OCI-LY3 (cell line): ENCODE measurements around the gene STPG4.
"Not testable (repeated sequence)": the region's sequence is repeated elsewhere in the genome, so short reads cannot be mapped to it uniquely, and the experiment has no call there.

Experiments
- H2AFZ ChIP-seq: fragments of 200-600, 300-600 bp; shearing (Covaris generic); 2 replicates; pipeline ENCODE4 v1.6.0; 2014; ENCODE audit warnings: antibody characterized with exemption, low read depth, low read length
- H3K27ac ChIP-seq: fragments of 200-600, 300-600 bp; sonication (generic); 2 replicates; pipeline ENCODE4 v1.5.1; 2014; ENCODE audit warnings: mild to moderate bottlenecking, low read length, moderate library complexity, mixed read lengths
- H3K27me3 ChIP-seq: fragments of 200-600, 300-600 bp; sonication (generic); 2 replicates; pipeline ENCODE4 v1.6.1; 2014; ENCODE audit warnings: low read depth, low read length, mixed read lengths
- H3K36me3 ChIP-seq: fragments of 200-600, 300-600 bp; sonication (generic); replicated peaks from 2 replicates; pipeline ENCODE3; 2014; ENCODE audit warnings: low read depth, low read length, mixed read lengths
- H3K4me1 ChIP-seq: fragments of 300-600, 200-600 bp; sonication (generic); 2 replicates; pipeline ENCODE4 v1.6.1; 2014; ENCODE audit warnings: low read length, mixed read lengths
- H3K4me2 ChIP-seq: fragments of 200-600, 300-600 bp; sonication (generic); 2 replicates; pipeline ENCODE4 v1.6.1; 2014; ENCODE audit warnings: low read length, mixed read lengths
- H3K4me3 ChIP-seq: fragments of 300-600, 200-600 bp; sonication (generic); 2 replicates; pipeline ENCODE4 v1.5.1; 2014; ENCODE audit warnings: antibody characterized with exemption, mild to moderate bottlenecking, low read length, moderate library complexity
- H3K79me2 ChIP-seq: fragments of 300-600, 200-600 bp; shearing (Covaris generic); 2 replicates; pipeline ENCODE4 v1.6.1; 2014; ENCODE audit warnings: mild to moderate bottlenecking, low read length, mixed read lengths
- H3K9ac ChIP-seq: fragments of 300-600, 200-600 bp; shearing (Covaris generic); 2 replicates; pipeline ENCODE4 v1.6.0; 2014; ENCODE audit warnings: mild to moderate bottlenecking, low read length, moderate library complexity
- H3K9me3 ChIP-seq: fragments of 200-600, 300-600 bp; shearing (Covaris generic); 2 replicates; pipeline ENCODE4 v1.6.1; 2014; ENCODE audit warnings: low read length, mixed read lengths; ENCODE audit not compliant: insufficient read depth
- H4K20me1 ChIP-seq: fragments of 200-600, 300-600 bp; sonication (generic); 2 replicates; pipeline ENCODE4 v1.6.1; 2016; ENCODE audit warnings: low read length, mixed read lengths; ENCODE audit not compliant: insufficient read depth
- EZH2phosphoT487 ChIP-seq: fragments of 200-600 bp; shearing (Covaris generic); IDR thresholded peaks from 2 replicates; pipeline ENCODE4 v1.6.1; 2018; ENCODE audit warnings: antibody characterized with exemption, mixed run types, low read depth
- TF ChIP-seq, protein P1 (sequence below): fragments of 200-600, 300-600 bp; sonication (generic); IDR thresholded peaks from 2 replicates; pipeline ENCODE4 v1.5.1; 2014; ENCODE audit warnings: antibody characterized with exemption, low read length, low read depth

The STPG4 gene

DNA sequence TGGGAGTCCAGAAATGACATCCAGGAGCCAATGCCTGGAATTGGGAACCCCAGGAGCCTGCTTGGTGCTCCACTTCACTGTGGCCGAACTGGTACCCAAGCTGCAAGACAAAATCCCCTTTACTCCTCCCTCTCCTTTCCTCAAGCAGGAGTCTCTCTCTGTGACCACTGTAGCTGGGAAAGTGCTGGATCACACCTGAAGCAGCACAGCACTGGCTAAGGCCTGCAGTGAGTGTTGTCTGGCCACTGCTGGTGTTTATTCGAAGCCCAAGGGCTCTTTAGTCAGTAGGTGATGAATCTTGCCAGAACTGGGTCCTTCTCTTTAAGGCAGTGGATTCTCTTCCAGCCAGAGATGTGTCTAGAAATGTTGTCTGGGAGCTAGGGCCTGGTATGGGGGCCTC is 26.4 kb downstream of the STPG4 start:
- H3K4me3 ChIP-seq: no peak overlapping the region
- no peaks in the 10 kb centered on the region for H3K4me1 ChIP-seq
- TF ChIP-seq, protein P1, sequence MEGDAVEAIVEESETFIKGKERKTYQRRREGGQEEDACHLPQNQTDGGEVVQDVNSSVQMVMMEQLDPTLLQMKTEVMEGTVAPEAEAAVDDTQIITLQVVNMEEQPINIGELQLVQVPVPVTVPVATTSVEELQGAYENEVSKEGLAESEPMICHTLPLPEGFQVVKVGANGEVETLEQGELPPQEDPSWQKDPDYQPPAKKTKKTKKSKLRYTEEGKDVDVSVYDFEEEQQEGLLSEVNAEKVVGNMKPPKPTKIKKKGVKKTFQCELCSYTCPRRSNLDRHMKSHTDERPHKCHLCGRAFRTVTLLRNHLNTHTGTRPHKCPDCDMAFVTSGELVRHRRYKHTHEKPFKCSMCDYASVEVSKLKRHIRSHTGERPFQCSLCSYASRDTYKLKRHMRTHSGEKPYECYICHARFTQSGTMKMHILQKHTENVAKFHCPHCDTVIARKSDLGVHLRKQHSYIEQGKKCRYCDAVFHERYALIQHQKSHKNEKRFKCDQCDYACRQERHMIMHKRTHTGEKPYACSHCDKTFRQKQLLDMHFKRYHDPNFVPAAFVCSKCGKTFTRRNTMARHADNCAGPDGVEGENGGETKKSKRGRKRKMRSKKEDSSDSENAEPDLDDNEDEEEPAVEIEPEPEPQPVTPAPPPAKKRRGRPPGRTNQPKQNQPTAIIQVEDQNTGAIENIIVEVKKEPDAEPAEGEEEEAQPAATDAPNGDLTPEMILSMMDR: no peak
- no peak for TF ChIP-seq EZH2phosphoT487
- no peak overlapping the region for H3K9ac ChIP-seq
- H4K20me1 ChIP-seq: no peaks in the 10 kb centered on the region
- no peaks in the 10 kb centered on the region for H3K9me3 ChIP-seq
- H3K4me2 ChIP-seq: no peak overlapping the region
- H3K36me3 ChIP-seq: no peaks in the 10 kb centered on the region
- H3K27ac ChIP-seq: no peak overlapping the region
- H2AFZ ChIP-seq: no peak overlapping the region
- H3K27me3 ChIP-seq: no peaks in the 10 kb centered on the region
- no peaks in the 10 kb centered on the region for H3K79me2 ChIP-seq

GRCh38 chr2:47127862-47128543 is 27.1 kb downstream of the STPG4 start:
- H3K4me2 ChIP-seq: no peak overlapping the region
- H3K79me2 ChIP-seq: no peaks in the 10 kb centered on the region
- H4K20me1 ChIP-seq: no peaks in the 10 kb centered on the region
- no peaks in the 10 kb centered on the region for H3K27me3 ChIP-seq
- H2AFZ ChIP-seq: no peak overlapping the region
- no peaks in the 10 kb centered on the region for H3K36me3 ChIP-seq
- TF ChIP-seq, protein P1: no peak
- no peak for TF ChIP-seq EZH2phosphoT487
- H3K4me1 ChIP-seq: no peaks in the 10 kb centered on the region
- H3K27ac ChIP-seq: no peak overlapping the region
- no peak overlapping the region for H3K4me3 ChIP-seq
- no peak overlapping the region for H3K9ac ChIP-seq
- no peaks in the 10 kb centered on the region for H3K9me3 ChIP-seq

- Histone ChIP-seq H3K27me3 (no peaks in the 10 kb centered on the region), H3K9me3 (no peaks in the 10 kb centered on the region), H3K4me1 (no peaks in the 10 kb centered on the region), H3K27ac (no peak overlapping the region), H3K79me2 (no peaks in the 10 kb centered on the region), H3K36me3 (no peaks in the 10 kb centered on the region), H3K9ac (no peak overlapping the region), H2AFZ (no peak overlapping the region), H3K4me2 (no peak overlapping the region), H4K20me1 (no peaks in the 10 kb centered on the region), H3K4me3 (no peak overlapping the region)
- TF ChIP-seq, protein P1: no peak
- TF ChIP-seq EZH2phosphoT487: no peak
Measured at GRCh38 chr2:47126783-47127182, 28.3 kb downstream of the STPG4 start.

DNA sequence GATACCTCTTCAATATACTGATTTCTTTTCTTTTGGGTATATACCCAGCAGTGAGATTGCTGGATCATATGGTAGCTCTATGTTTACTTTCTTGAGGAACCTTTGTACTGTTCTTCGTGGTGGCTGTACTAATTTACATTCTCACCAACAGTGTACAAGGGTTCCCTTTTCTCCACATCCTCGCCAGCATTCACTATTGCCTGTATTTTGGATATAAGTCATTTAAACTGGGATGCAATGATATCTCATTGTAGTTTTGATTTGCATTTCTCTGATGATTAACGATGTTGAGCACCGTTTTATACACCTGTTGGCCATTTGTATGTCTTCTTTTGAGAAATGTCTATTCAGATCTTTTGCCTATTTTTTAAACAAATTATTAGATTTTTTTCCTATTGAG is 30.4 kb downstream of the STPG4 start:
- not testable (repeated sequence) for H3K9me3 ChIP-seq, H4K20me1 ChIP-seq, H3K79me2 ChIP-seq, H3K27me3 ChIP-seq, H3K9ac ChIP-seq, H3K36me3 ChIP-seq, H2AFZ ChIP-seq, H3K27ac ChIP-seq, H3K4me2 ChIP-seq, H3K4me3 ChIP-seq
- peaks cover 20% of the 10 kb centered on the region for H3K4me1 ChIP-seq

DNA sequence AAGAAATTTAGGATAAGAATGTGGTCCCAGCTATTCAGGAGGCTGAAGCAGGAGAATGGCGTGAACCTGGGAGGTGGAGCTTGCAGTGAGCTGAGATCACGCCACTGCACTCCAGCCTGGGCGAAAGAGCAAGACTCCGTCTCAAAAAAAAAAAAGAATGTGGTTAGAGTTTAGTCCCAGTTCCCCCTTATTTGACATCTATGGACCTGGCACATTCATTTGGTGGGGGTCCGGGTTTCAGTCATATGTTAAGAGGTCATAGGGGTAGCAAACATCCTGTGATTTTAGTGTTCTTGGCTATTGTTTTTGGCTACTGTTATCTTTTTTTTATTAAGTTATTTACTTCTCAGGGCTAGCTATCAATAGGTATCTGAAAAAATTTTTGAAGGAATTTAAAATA is 34.7 kb downstream of the STPG4 start:
- H4K20me1 ChIP-seq, H3K27me3 ChIP-seq, H3K79me2 ChIP-seq, H3K9me3 ChIP-seq, H3K36me3 ChIP-seq: not testable (repeated sequence)
- H3K4me1 ChIP-seq: peaks cover 28% of the 10 kb centered on the region
- H3K4me3 ChIP-seq: peak overlapping the region; percentile 70
- H2AFZ ChIP-seq: 0 out of 2 replicates have a peak overlapping the region, but pooled peaks have one; percentile 1
- peak overlapping the region; percentile 49 for H3K9ac ChIP-seq
- peak overlapping the region; percentile 97 for H3K4me2 ChIP-seq
- peak overlapping the region; percentile 64 for H3K27ac ChIP-seq
